Measurements from ENCODE around the gene UQCC5.

The UQCC5 gene

DNA sequence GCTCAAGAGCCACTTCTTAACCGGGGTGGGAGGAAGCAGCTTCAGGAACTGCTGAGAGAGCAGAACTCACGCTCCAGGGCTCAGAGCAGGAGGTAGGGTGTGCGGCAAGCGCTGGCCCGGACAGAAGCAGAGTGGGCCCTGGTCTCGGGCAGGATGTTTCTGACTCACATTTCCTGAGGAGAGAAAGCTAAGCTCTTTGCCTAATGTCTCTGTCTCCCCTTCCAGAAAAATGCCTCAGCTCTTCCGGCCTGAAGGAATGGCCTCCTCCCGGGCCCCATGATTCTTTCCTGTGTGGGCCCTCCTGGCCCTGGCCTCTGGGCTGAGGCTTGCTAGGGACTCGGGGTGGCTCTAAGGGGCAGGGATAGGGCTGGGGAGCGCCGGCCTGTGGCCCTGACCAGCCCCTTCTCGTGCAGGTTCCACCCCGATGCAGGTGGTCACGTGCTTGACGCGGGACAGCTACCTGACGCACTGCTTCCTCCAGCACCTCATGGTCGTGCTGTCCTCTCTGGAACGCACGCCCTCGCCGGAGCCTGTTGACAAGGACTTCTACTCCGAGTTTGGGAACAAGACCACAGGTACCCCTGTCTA is 45.4 kb upstream of the UQCC5 start:
- Histone ChIP-seq H3K4me1 (ENCODE audit: control insufficient read depth, insufficient read depth, low read length) (no peaks in the 10 kb centered on the region), H3K36me3 (ENCODE audit: control insufficient read depth in 2 of 2, insufficient read depth in 1 of 2, low read length in 2 of 2) (peaks cover 2 to 69% of the 10 kb centered on the region in 2 experiments; a peak in 1 of 3 replicates), H3K27ac (ENCODE audit: extremely low read depth, low read depth, low read length) (no peak overlapping the region), H3K4me3 (ENCODE audit: low read depth, low read length) (no peak overlapping the region), H3K9me3 (ENCODE audit: control insufficient read depth, insufficient read depth, low read depth, low read length) (no peaks in the 10 kb centered on the region)
- POLR2A ChIA-PET: no interaction called here
- CTCF ChIA-PET: interaction anchor here (0.7 kb wide), 1 partner anchor 11 kb away, joined by 3 read pairs; no protein-coding TSS in a partner anchor
- no peak for TF ChIP-seq GFI1B (tag by site-specific recombination; IDR thresholded peaks at IDR 0.05)
- no peak for TF ChIP-seq ZNF302 (tag by site-specific recombination; IDR thresholded peaks at IDR 0.05; ENCODE audit: low read depth)
- no peak for TF ChIP-seq EGR2 (tag by site-specific recombination; IDR thresholded peaks at IDR 0.05; ENCODE audit: low read depth)
- no peak for TF ChIP-seq TRIM28 (IDR thresholded peaks at IDR 0.05; ENCODE audit: borderline replicate concordance, low read length)
- TF ChIP-seq OSR2 (tag by site-specific recombination; IDR thresholded peaks at IDR 0.05): no peak
- no peak for TF ChIP-seq ZNF391 (tag by site-specific recombination; IDR thresholded peaks at IDR 0.05; ENCODE audit: borderline replicate concordance, low read depth)
- no peak for TF ChIP-seq ZNF660 (tag by site-specific recombination; IDR thresholded peaks at IDR 0.05)
- no peak for TF ChIP-seq ZBTB21 (tag by site-specific recombination; IDR thresholded peaks at IDR 0.05)
- no peak for TF ChIP-seq ZNF140 (tag by site-specific recombination; IDR thresholded peaks at IDR 0.05)
- TF ChIP-seq HOXA7 (CRISPR knock-in tag; IDR thresholded peaks at IDR 0.05; ENCODE audit: borderline replicate concordance): no peak
- TF ChIP-seq, protein P1, sequence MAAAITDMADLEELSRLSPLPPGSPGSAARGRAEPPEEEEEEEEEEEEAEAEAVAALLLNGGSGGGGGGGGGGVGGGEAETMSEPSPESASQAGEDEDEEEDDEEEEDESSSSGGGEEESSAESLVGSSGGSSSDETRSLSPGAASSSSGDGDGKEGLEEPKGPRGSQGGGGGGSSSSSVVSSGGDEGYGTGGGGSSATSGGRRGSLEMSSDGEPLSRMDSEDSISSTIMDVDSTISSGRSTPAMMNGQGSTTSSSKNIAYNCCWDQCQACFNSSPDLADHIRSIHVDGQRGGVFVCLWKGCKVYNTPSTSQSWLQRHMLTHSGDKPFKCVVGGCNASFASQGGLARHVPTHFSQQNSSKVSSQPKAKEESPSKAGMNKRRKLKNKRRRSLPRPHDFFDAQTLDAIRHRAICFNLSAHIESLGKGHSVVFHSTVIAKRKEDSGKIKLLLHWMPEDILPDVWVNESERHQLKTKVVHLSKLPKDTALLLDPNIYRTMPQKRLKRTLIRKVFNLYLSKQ (tag by site-specific recombination; IDR thresholded peaks at IDR 0.05; ENCODE audit: borderline replicate concordance): no peak
- no peak for TF ChIP-seq ZNF133 (tag by site-specific recombination; IDR thresholded peaks at IDR 0.05)
- no peak for TF ChIP-seq ZNF610 (tag by site-specific recombination; IDR thresholded peaks at IDR 0.05; ENCODE audit: borderline replicate concordance)
- no peak for TF ChIP-seq ZNF433 (tag by site-specific recombination; IDR thresholded peaks at IDR 0.05; ENCODE audit: low read depth)
- no peak for TF ChIP-seq ZNF146 (tag by site-specific recombination; IDR thresholded peaks at IDR 0.05)
- TF ChIP-seq ZNF791 (tag by site-specific recombination; IDR thresholded peaks at IDR 0.05): no peak
- TF ChIP-seq ZNF645 (tag by site-specific recombination; IDR thresholded peaks at IDR 0.05): no peak

GRCh38 chr3:52492059-52492458 is 44.3 kb upstream of the UQCC5 start:
- POLR2A ChIA-PET: no interaction called here
- CTCF ChIA-PET: no interaction called here
- H3K4me1 ChIP-seq (ENCODE audit: control insufficient read depth, insufficient read depth, low read length): no peaks in the 10 kb centered on the region
- no peak overlapping the region for H3K4me3 ChIP-seq (ENCODE audit: low read depth, low read length)
- H3K36me3 ChIP-seq (ENCODE audit: control insufficient read depth in 2 of 2, insufficient read depth in 1 of 2, low read length in 2 of 2): peaks cover 0 to 60% of the 10 kb centered on the region in 2 experiments; a peak in 1 of 3 replicates
- H3K9me3 ChIP-seq (ENCODE audit: control insufficient read depth, insufficient read depth, low read depth, low read length): no peaks in the 10 kb centered on the region
- no peak overlapping the region for H3K27ac ChIP-seq (ENCODE audit: extremely low read depth, low read depth, low read length)
- no peak for TF ChIP-seq KLF17 (tag by site-specific recombination; IDR thresholded peaks at IDR 0.05)
- TF ChIP-seq OSR2 (tag by site-specific recombination; IDR thresholded peaks at IDR 0.05): no peak
- no peak for TF ChIP-seq ZNF416 (tag by site-specific recombination; IDR thresholded peaks at IDR 0.05)
- no peak for TF ChIP-seq ZBTB11 (tag by site-specific recombination; conservative IDR thresholded peaks at IDR 0.05; ENCODE audit: low read depth)
- no peak for TF ChIP-seq ZNF629 (tag by site-specific recombination; IDR thresholded peaks at IDR 0.05)
- no peak for TF ChIP-seq ZNF391 (tag by site-specific recombination; IDR thresholded peaks at IDR 0.05; ENCODE audit: borderline replicate concordance, low read depth)
- TF ChIP-seq ZNF621 (tag by site-specific recombination; IDR thresholded peaks at IDR 0.05): no peak
- TF ChIP-seq ZNF155 (tag by site-specific recombination; IDR thresholded peaks at IDR 0.05): no peak
- TF ChIP-seq ZBTB20 (tag by site-specific recombination; IDR thresholded peaks at IDR 0.05): no peak
- TF ChIP-seq, protein P2, sequence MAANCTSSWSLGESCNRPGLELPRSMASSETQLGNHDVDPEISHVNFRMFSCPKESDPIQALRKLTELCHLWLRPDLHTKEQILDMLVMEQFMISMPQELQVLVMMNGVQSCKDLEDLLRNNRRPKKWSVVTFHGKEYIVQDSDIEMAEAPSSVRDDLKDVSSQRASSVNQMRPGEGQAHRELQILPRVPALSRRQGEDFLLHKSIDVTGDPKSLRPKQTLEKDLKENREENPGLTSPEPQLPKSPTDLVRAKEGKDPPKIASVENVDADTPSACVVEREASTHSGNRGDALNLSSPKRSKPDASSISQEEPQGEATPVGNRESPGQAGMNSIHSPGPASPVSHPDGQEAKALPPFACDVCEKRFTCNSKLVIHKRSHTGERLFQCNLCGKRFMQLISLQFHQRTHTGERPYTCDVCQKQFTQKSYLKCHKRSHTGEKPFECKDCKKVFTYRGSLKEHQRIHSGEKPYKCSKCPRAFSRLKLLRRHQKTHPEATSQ (tag by site-specific recombination; IDR thresholded peaks at IDR 0.05): no peak
- no peak for TF ChIP-seq ZNF626 (tag by site-specific recombination; IDR thresholded peaks at IDR 0.05)
- TF ChIP-seq KLF1 (tag by site-specific recombination; IDR thresholded peaks at IDR 0.05): no peak
